Epithelial cell of esophagus (primary cell): ENCODE results near the gene TOP2A.

Experiments used
- DNase-seq: peaks from one replicate; pipeline ENCODE4 v3.0.0; 2010; ENCODE audit warnings: low read depth
- H3K4me3 ChIP-seq: 2 replicates; pipeline ENCODE4 v1.5.1; 2011; ENCODE audit warnings: mild to moderate bottlenecking, low read length, control low read depth
- TF ChIP-seq, protein P1 (sequence below): IDR thresholded peaks from 2 replicates; pipeline ENCODE4 v1.5.1; 2011; ENCODE audit warnings: low read depth, mild to moderate bottlenecking, low read length, control low read depth, inconsistent platforms; ENCODE audit not compliant: insufficient read depth; ENCODE audit errors: missing control alignments

Gene TOP2A

DNA sequence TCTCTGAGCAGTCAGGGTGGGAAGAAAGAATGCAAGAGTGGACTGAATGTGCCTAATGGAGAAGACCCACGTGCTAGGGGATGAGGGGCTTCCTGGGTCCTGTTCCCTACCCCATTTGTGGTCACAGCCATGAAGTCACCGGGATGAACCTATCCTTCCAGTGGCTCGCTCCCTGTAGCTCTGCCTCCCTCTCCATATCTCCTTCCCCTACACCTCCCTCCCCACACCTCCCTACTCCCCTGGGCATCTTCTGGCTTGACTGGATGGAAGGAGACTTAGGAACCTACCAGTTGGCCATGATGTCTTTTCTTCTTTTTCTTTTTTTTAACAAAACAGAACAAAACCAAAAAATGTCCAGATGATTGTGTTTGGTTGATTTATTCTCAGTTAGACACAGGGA is 39.7 kb upstream of the TOP2A start:
- no peak overlapping the region for H3K4me3 ChIP-seq
- TF ChIP-seq, protein P1, sequence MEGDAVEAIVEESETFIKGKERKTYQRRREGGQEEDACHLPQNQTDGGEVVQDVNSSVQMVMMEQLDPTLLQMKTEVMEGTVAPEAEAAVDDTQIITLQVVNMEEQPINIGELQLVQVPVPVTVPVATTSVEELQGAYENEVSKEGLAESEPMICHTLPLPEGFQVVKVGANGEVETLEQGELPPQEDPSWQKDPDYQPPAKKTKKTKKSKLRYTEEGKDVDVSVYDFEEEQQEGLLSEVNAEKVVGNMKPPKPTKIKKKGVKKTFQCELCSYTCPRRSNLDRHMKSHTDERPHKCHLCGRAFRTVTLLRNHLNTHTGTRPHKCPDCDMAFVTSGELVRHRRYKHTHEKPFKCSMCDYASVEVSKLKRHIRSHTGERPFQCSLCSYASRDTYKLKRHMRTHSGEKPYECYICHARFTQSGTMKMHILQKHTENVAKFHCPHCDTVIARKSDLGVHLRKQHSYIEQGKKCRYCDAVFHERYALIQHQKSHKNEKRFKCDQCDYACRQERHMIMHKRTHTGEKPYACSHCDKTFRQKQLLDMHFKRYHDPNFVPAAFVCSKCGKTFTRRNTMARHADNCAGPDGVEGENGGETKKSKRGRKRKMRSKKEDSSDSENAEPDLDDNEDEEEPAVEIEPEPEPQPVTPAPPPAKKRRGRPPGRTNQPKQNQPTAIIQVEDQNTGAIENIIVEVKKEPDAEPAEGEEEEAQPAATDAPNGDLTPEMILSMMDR = no peak
- DNase-seq = no peak

DNA sequence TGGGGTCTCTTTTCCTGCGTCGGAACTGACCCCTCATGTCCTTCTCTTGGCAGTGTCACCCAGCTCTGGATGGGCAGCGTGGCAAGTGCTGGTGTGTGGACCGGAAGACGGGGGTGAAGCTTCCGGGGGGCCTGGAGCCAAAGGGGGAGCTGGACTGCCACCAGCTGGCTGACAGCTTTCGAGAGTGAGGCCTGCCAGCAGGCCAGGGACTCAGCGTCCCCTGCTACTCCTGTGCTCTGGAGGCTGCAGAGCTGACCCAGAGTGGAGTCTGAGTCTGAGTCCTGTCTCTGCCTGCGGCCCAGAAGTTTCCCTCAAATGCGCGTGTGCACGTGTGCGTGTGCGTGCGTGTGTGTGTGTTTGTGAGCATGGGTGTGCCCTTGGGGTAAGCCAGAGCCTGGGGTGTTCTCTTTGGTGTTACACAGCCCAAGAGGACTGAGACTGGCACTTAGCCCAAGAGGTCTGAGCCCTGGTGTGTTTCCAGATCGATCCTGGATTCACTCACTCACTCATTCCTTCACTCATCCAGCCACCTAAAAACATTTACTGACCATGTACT is 38.8 kb upstream of the TOP2A start:
- no peak overlapping the region for H3K4me3 ChIP-seq
- no peak for DNase-seq
- TF ChIP-seq, protein P1 = no peak

- DNase-seq = no peak
- H3K4me3 ChIP-seq = no peak overlapping the region
- TF ChIP-seq, protein P1 = no peak
Observed at GRCh38 chr17:40454613-40454995, 36.9 kb upstream of the TOP2A start.

- DNase-seq = peak; percentile 45
- TF ChIP-seq, protein P1 = no peak
- no peak overlapping the region for H3K4me3 ChIP-seq
Observed at GRCh38 chr17:40453881-40454612, 36.4 kb upstream of the TOP2A start.

DNA sequence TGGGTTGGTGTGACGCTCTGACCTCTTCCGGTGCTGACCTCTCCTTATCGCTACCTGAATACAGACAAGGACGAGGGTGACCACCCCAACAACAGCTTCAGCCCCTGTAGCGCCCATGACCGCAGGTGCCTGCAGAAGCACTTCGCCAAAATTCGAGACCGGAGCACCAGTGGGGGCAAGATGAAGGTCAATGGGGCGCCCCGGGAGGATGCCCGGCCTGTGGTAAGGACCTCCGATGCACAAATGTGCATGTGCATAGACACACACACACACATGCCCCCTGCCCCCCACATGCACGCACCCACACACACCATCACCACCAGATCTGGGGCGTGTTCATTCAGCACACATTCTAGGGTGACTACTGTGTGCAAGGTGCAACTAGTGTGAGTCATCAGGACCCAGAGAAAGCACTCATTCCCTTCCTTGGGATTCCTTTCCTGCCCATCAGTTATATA is 35.3 kb upstream of the TOP2A start:
- DNase-seq = peak; percentile 70
- H3K4me3 ChIP-seq = no peak overlapping the region
- TF ChIP-seq, protein P1 = no peak

- no peak overlapping the region for H3K4me3 ChIP-seq
- DNase-seq = no peak
- TF ChIP-seq, protein P1 = no peak
Observed at GRCh38 chr17:40452216-40452787, 34.6 kb upstream of the TOP2A start.
